GM21526 (cell line): Measurements from ENCODE around the gene SMTN.
"Not testable (repeated sequence)": the region's sequence is repeated elsewhere in the genome, so short reads cannot be mapped to it uniquely, and the experiment has no call there.

Experiments
- ATAC-seq: cut with Tn5 transposase; IDR thresholded peaks from one replicate; pipeline ENCODE4 v1.9.1; 2021; ENCODE audit warnings: moderate library complexity; ENCODE audit not compliant: unreplicated experiment, low FRiP score

Gene SMTN

GRCh38 chr22:31103111-31103510 is 22.0 kb downstream of the SMTN start:
- no peak for ATAC-seq

GRCh38 chr22:31103899-31104694 is 23.0 kb downstream of the SMTN start:
- no peak for ATAC-seq

- ATAC-seq, result no peak
These were observed 23.8 kb downstream of the SMTN start for GRCh38 chr22:31104869-31105268.

GRCh38 chr22:31105282-31105929 is 24.3 kb downstream of the SMTN start:
- ATAC-seq, result no peak

GRCh38 chr22:31106001-31106571 is 25.0 kb downstream of the SMTN start:
- no peak for ATAC-seq

- no peak for ATAC-seq
These were observed 25.6 kb downstream of the SMTN start for GRCh38 chr22:31106731-31107177.

GRCh38 chr22:31107178-31107893 is 26.2 kb downstream of the SMTN start, which contains the start of gene SELENOM:
Gene SELENOM, minus strand, starts transcription at chr22:31107568. Its CDS starts 63 bp downstream, at chr22:31107505.
- ATAC-seq, result peak; percentile 87

GRCh38 chr22:31107894-31108218 is 26.7 kb downstream of the SMTN start:
- ATAC-seq, result peak; percentile 26

- ATAC-seq, result not testable (repeated sequence)
These were observed 31.5 kb downstream of the SMTN start for GRCh38 chr22:31112547-31113091.

- ATAC-seq, result no peak
These were observed 37.1 kb downstream of the SMTN start for GRCh38 chr22:31118046-31118820.

- no peak for ATAC-seq
These were observed 38.1 kb downstream of the SMTN start for GRCh38 chr22:31119026-31119717.

- no peak for ATAC-seq
These were observed 39.1 kb downstream of the SMTN start for GRCh38 chr22:31120230-31120629.

- ATAC-seq, result no peak
These were observed 39.5 kb downstream of the SMTN start for GRCh38 chr22:31120642-31121041.

GRCh38 chr22:31121403-31121802 is 40.3 kb downstream of the SMTN start:
- no peak for ATAC-seq

GRCh38 chr22:31122196-31122531 is 41.0 kb downstream of the SMTN start:
- no peak for ATAC-seq

- no peak for ATAC-seq
These were observed 41.6 kb downstream of the SMTN start, which contains the start of gene INPP5J for GRCh38 chr22:31122532-31123291. Gene INPP5J, plus strand, starts transcription at chr22:31122966. Its CDS starts 49 bp downstream, at chr22:31123015.

GRCh38 chr22:31123292-31123602 is 42.1 kb downstream of the SMTN start:
- no peak for ATAC-seq

GRCh38 chr22:31124290-31124689 is 43.2 kb downstream of the SMTN start:
- no peak for ATAC-seq
